T1000 (cell line): Measurements from ENCODE around the gene IGHMBP2.
"Not testable (repeated sequence)": the region's sequence is repeated elsewhere in the genome, so short reads cannot be mapped to it uniquely, and the experiment has no call there.

ENCODE experiments used
- DNase-seq: peaks from one replicate; lab custom pipeline; 2025; ENCODE audit warnings: mixed read lengths; lab: John Stamatoyannopoulos, UW

The IGHMBP2 gene

GRCh38 chr11:68903288-68904247 lies at the start of gene IGHMBP2, which contains the start of gene MRPL21:
Gene IGHMBP2 (plus strand): TSS chr11:68903891. CDS start chr11:68903953, 62 bp downstream.
Gene MRPL21 (minus strand): TSS chr11:68903832. CDS start chr11:68903810, 22 bp downstream.
- peak; percentile 80 for DNase-seq

DNA sequence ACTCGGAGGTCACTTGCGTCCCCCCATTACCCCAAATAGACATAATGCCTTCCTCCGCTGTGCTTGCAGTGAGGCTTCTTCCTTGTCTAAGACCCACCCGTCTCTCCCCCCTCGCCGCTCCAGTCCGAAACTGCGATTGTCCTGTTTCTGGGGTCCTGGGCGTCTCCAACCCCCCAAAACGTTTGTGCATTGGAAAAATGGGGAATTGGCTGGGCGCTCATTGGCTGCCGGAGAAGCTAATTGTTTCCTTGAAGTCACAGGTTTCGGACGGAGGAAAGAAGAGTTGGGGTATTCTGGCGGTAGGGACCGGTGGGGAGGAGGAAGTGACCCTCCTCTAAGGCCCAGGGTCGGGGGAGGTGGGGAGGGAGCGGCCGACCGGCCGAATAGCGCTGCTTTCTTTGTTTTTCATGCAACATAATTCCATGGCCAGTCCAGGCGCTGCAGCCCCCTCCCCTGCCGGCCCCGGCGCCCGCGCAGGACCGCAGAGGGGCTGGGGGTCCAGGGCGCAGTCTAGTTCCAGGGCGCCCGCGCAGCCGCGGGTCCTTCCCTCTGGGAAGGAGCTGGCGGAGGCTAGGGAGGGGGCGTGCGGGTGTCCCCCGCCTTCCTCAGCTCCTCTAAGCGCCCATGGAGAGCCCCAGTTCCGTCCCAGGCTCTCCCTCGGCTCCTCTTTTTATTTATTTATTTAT lies 49.3 kb upstream of the IGHMBP2 start:
- no peak for DNase-seq

DNA sequence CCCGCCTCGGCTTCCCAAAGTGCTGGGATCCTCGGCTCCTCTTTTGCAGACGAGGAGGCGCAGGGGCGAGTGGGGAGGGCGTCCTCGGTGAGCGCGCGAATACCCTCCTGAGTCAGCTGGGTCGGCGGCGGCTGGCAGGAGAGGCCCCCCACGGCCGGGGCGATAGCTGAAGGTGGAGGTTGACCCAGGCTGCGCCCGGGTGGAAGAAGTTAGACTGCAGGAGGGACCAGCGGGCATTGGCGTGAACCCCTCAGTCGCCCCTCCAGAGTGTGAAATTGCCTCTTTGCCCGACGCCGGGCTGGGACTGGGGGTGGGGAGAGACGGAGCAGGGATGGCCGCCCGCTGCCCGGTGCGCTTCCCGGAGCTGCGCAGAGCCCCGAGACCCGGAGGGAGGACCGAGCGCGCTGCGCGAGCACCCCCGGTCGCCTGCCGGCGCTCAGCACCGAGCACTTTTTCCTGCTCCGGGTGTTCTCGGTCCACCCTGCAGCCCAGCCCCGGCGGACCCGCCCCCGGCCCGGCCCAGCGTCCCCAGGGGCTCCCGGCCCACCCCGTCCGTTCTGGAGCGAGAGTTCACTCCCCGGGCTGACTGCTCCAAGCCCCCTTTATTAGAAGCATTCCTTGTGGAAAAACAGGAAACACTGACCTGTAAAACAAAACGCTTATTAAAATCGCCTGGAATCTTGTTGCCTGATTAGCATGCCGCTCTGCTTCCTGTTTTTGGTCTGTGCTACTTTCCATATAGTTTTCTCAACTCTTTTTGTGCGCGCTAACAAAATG lies 48.3 kb upstream of the IGHMBP2 start:
- no peak for DNase-seq

- not testable (repeated sequence) for DNase-seq
Measured at GRCh38 chr11:68856425-68857030, 47.2 kb upstream of the IGHMBP2 start.

- no peak for DNase-seq
Measured at GRCh38 chr11:68857037-68857586, 46.6 kb upstream of the IGHMBP2 start.

- DNase-seq: no peak
Measured at GRCh38 chr11:68859123-68859522, 44.6 kb upstream of the IGHMBP2 start.

DNA sequence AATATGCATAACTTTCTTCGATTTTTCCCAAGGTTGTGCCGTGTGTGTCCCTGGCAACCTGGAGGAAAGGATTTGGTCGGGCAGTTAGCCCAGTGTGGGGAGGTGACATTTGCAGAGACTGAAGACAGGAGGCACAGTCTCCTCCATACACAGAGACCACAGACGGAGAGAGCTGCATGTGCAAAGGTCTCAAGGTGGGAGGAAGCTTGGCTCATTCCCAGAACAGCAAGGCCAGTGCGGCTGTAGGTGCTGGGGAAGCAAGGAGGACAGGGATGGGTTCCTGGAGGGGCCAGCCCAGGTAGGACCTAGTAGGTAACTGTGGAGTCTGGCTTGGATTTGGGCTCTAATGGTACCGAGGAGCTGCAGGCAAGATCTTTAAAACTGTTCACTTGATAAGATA lies 41.3 kb upstream of the IGHMBP2 start:
- no peak for DNase-seq

GRCh38 chr11:68863553-68864265 lies 40.0 kb upstream of the IGHMBP2 start:
- DNase-seq: no peak

GRCh38 chr11:68865241-68865640 lies 38.5 kb upstream of the IGHMBP2 start:
- no peak for DNase-seq

- no peak for DNase-seq
Measured at GRCh38 chr11:68867066-68867465, 36.6 kb upstream of the IGHMBP2 start.

GRCh38 chr11:68868221-68868835 lies 35.4 kb upstream of the IGHMBP2 start:
- DNase-seq: no peak

DNA sequence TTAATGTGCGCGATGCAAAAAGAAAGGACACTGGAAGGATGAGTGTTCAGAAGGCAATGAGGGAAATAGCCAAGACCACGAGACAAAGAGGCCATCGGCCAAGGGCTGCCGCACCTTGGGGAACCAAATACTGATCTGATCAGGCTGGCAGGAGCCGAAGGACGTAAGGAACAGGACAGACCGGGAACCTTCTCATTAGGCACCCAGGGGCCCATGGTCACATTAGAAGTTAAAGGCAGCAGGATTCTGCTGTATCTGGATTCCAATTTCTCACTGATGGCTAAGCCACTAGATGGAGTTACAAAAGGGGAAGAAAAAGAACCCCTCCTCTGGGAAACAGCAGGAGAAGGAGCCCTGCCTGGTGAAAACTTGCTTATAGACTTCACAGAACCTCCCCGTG lies 33.2 kb upstream of the IGHMBP2 start:
- no peak for DNase-seq

GRCh38 chr11:68872216-68873003 lies 31.3 kb upstream of the IGHMBP2 start:
- no peak for DNase-seq

DNA sequence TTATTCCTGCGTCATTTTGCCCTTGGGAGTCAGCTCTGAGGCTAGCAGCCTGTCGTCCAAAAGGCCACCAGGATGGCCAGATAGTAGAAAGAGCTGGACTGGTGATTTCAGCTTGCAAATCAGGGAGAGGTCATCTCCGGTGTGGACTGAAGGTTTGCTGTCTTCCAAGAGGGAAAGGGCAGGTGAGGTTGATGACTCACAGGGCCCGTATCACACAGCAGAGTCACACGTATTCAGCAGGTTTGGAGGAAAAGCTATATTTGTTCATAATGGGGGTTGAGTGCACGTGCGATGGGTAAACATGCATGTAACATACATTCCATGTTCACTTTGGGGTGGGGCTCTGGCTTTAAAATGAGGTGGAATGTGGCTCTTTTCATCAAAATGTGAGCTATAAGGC lies 25.7 kb upstream of the IGHMBP2 start:
- no peak for DNase-seq

DNA sequence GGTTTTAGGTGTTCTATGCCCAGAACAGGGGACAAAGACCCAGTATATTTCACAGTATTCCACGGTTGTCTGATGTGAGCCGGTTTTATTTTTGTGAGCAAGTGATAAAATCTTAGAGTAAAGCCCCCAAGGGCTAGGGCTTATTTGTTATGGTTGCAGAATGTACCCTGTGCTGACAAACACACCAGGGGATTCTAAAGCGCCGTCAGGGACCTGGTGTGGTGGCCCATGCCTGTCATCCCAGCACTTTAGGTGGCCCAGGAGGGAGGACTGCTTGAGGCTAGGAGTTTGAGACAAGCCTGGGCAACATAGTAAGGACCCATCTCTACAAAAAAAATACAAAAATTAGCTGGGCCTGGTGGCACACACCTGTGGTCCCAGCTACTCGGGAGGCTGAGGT lies 22.8 kb upstream of the IGHMBP2 start:
- DNase-seq: no peak

DNA sequence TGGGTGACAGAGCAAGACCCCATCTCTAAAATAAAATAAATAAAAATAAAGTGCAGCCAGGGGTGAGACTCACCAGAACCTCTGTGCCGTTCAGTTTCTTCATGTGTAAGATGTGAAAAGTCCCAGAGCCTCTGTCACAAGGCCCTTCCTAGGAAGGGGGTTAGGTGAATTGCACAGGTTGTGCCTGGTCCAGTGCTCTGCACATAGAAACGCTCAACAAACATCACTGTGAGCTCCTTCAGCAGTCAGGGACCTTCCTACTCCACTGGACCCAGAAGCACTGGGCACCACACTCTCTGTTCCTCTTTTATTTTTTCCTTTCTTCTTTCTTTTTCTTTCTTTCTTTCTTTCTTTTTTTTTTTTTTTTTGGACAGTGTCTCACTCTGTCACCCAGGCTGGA lies 22.4 kb upstream of the IGHMBP2 start:
- no peak for DNase-seq

GRCh38 chr11:68882391-68882790 lies 21.3 kb upstream of the IGHMBP2 start:
- no peak for DNase-seq

DNA sequence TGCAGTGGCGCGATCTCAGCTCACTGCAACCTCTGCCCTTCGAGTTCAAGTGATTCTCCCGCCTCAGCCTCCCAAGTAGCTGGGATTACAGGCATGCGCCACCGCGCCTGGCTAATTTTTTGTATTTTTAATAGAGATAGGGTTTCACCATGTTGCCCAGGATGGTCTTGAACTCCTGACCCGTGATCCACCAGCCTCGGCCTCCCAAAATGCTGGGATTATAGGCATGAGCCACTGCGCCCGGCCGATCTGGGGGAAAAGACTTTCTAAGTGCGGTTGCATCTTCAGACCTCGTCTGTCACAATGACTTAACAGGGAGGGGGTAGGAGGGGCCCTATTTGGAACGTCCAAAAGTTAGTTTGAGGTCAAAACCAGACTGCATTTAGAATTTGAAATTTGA lies 18.9 kb upstream of the IGHMBP2 start:
- DNase-seq: not testable (repeated sequence)

DNA sequence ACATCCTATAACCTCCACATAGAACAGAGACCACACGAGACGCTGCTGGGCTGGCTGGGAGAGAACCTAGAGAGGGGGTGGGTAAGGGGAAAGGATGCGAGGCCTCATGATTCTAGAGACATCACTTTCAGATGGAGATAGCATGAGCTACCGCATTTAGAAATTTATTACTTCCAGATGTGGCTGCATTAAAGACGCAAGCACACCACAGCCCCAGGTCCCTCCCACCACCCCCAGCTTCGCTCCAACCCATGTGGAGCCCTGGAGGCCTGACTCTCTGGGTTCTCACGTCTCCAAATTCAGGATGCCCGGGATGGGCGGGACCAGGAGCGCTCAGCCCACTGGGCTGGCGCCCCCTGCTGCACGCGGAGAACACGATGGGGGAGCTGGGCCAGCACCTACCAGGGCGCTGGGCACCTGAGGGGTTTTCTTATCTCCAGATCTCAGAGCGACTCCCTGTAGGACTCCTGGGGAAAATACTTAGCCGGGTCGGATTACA lies 13.7 kb upstream of the IGHMBP2 start:
- DNase-seq: peak; percentile 59
